H1 (cell line): ENCODE results near the gene CIT. TPM values are rescaled to one million over a fixed set of nuclear protein-coding genes. Genes with fewer than 3 reads are reported as not detected.

ENCODE experiments used
- CTCF ChIA-PET: fragments of 300-600 bp; sonication (Branson Sonifier 250); formaldehyde crosslinking; loops from one replicate; lab custom pipeline; 2021; ENCODE audit not compliant: partially characterized antibody; lab: Charles Lee
- POLR2A ChIA-PET: fragments of 300-600 bp; sonication (Branson Sonifier 250); formaldehyde crosslinking; loops from one replicate; lab custom pipeline; 2021; ENCODE audit warnings: inconsistent platforms; ENCODE audit not compliant: partially characterized antibody; lab: Charles Lee
- DNase-seq, 2 experiments: peaks; one replicate each; pipeline versions ENCODE4 v3.0.0 to v3.0.0-alpha.2; 2010 to 2022; ENCODE audit warnings: low spot score in 2 of 2, low read depth in 1 of 2, mixed read lengths in 1 of 2
- FAIRE-seq: peaks from 2 replicates; lab custom pipeline; 2011; peaks lifted over from hg19 to GRCh38; lab: Jason Lieb, UNC
- H2AFZ ChIP-seq: 2 replicates; pipeline ENCODE4 v1.8.1; 2012; ENCODE audit warnings: low read length, inconsistent platforms
- H2AK5ac ChIP-seq: 2 replicates; pipeline ENCODE4 v1.6.1; 2013; ENCODE audit warnings: low read depth, low read length
- H2BK120ac ChIP-seq: replicated peaks from 2 replicates; pipeline ENCODE3; 2013; ENCODE audit warnings: low read depth, low read length, inconsistent platforms
- H2BK12ac ChIP-seq: 2 replicates; pipeline ENCODE4 v1.6.1; 2013; ENCODE audit warnings: low read depth, low read length
- H2BK15ac ChIP-seq: 2 replicates; pipeline ENCODE4 v1.6.1; 2013; ENCODE audit warnings: low read length
- H2BK20ac ChIP-seq: 2 replicates; pipeline ENCODE4 v1.6.1; 2013; ENCODE audit warnings: low read length
- H2BK5ac ChIP-seq: 2 replicates; pipeline ENCODE4 v1.6.1; 2013; ENCODE audit warnings: low read depth, low read length
- H3K14ac ChIP-seq: 2 replicates; pipeline ENCODE4 v1.6.1; 2013; ENCODE audit warnings: inconsistent platforms; ENCODE audit not compliant: insufficient read length
- H3K18ac ChIP-seq: 2 replicates; pipeline ENCODE4 v1.6.1; 2013; ENCODE audit warnings: low read length; ENCODE audit errors: extremely low read depth
- H3K23ac ChIP-seq: 2 replicates; pipeline ENCODE4 v1.6.1; 2013; ENCODE audit warnings: inconsistent platforms; ENCODE audit not compliant: insufficient read length
- H3K23me2 ChIP-seq: 2 replicates; pipeline ENCODE4 v1.6.1; 2013; ENCODE audit warnings: low read depth, low read length
- H3K27ac ChIP-seq: 2 replicates; pipeline ENCODE4 v1.6.1; 2011; ENCODE audit warnings: low read depth, low read length, inconsistent platforms
- H3K27me3 ChIP-seq, 4 experiments: replicated peaks in 1 of 4; 1 replicate in 1 of 4; 2 replicates in 3 of 4; pipeline versions ENCODE4 v1.6.1 to v1.8.1; 2011 to 2013; ENCODE audit warnings: low read length in 3 of 4, mild to moderate bottlenecking in 3 of 4, inconsistent platforms in 2 of 4, mixed read lengths in 2 of 4, moderate library complexity in 1 of 4; ENCODE audit not compliant: control insufficient read depth in 3 of 4, insufficient read depth in 3 of 4; ENCODE audit errors: extremely low read depth in 1 of 4
- H3K36me3 ChIP-seq, 4 experiments: 2 replicates each; pipeline versions ENCODE4 v1.6.1 to v1.8.1; 2011 to 2013; ENCODE audit warnings: mild to moderate bottlenecking in 4 of 4, low read length in 3 of 4, moderate library complexity in 2 of 4, control low read depth in 1 of 4, inconsistent platforms in 1 of 4; ENCODE audit not compliant: insufficient read depth in 4 of 4, control insufficient read depth in 2 of 4
- H3K4ac ChIP-seq: replicated peaks from 2 replicates; pipeline ENCODE3; 2013; ENCODE audit warnings: low read length, low read depth, mixed read lengths, inconsistent platforms; ENCODE audit not compliant: insufficient read length
- H3K4me1 ChIP-seq, 4 experiments: replicated peaks in 1 of 4; 1 replicate in 1 of 4; 2 replicates in 3 of 4; pipeline versions ENCODE4 v1.6.1 to v1.8.1; 2011 to 2013; ENCODE audit warnings: low read length in 3 of 4, inconsistent platforms in 2 of 4, mixed read lengths in 1 of 4; ENCODE audit not compliant: insufficient read depth in 4 of 4, control insufficient read depth in 3 of 4
- H3K4me2 ChIP-seq, 2 experiments: 2 replicates each; pipeline versions ENCODE4 v1.6.1 to v1.8.1; 2011 to 2013; ENCODE audit warnings: low read depth in 2 of 2, low read length in 2 of 2, control low read depth in 1 of 2, inconsistent platforms in 1 of 2, mild to moderate bottlenecking in 1 of 2; ENCODE audit not compliant: insufficient read depth in 1 of 2
- H3K4me3 ChIP-seq, 4 experiments: fragments of 200-600, 300-600 bp in 1 of 4; sonication (generic), shearing (Covaris generic), sonication (Bioruptor Twin) in 1 of 4; 2 replicates each; pipeline versions ENCODE4 v1.5.1 to v1.8.1; 2011 to 2016; ENCODE audit warnings: low read length in 4 of 4, low read depth in 3 of 4, control low read depth in 2 of 4, inconsistent platforms in 2 of 4, mild to moderate bottlenecking in 2 of 4, mixed read lengths in 1 of 4, moderate library complexity in 1 of 4; ENCODE audit not compliant: insufficient read depth in 2 of 4; ENCODE audit errors: extremely low read depth in 1 of 4
- H3K56ac ChIP-seq: replicated peaks from 2 replicates; pipeline ENCODE3; 2013; ENCODE audit warnings: low read depth, mild to moderate bottlenecking, mixed read lengths, low read length, inconsistent platforms; ENCODE audit not compliant: insufficient read length
- H3K79me1 ChIP-seq: 2 replicates; pipeline ENCODE4 v1.6.1; 2013; ENCODE audit warnings: low read depth, low read length, control low read depth
- H3K79me2 ChIP-seq, 2 experiments: 2 replicates each; pipeline versions ENCODE4 v1.6.1 to v1.8.1; 2012 to 2013; ENCODE audit warnings: low read length in 2 of 2, mild to moderate bottlenecking in 2 of 2, inconsistent platforms in 1 of 2; ENCODE audit not compliant: insufficient read depth in 2 of 2, control insufficient read depth in 1 of 2
- H3K9ac ChIP-seq, 4 experiments: replicated peaks in 1 of 4; 1 replicate in 1 of 4; 2 replicates in 3 of 4; pipeline versions ENCODE4 v1.6.1 to v1.8.1; 2011 to 2013; ENCODE audit warnings: low read depth in 3 of 4, low read length in 3 of 4, control low read depth in 2 of 4, mild to moderate bottlenecking in 2 of 4, moderate library complexity in 2 of 4, inconsistent platforms in 1 of 4; ENCODE audit errors: extremely low read depth in 1 of 4
- H3K9me3 ChIP-seq, 2 experiments: 2 replicates each; pipeline versions ENCODE4 v1.6.1 to v1.8.1; 2012 to 2013; ENCODE audit warnings: mild to moderate bottlenecking in 2 of 2, moderate library complexity in 2 of 2, control low read depth in 1 of 2, inconsistent platforms in 1 of 2, low read depth in 1 of 2, low read length in 1 of 2, mixed read lengths in 1 of 2; ENCODE audit not compliant: insufficient read depth in 2 of 2
- H4K20me1 ChIP-seq, 2 experiments: replicated peaks in 1 of 2; 2 replicates each; pipeline versions ENCODE3 to v1.8.1; 2011 to 2013; ENCODE audit warnings: inconsistent platforms in 2 of 2, low read length in 2 of 2, mild to moderate bottlenecking in 1 of 2; ENCODE audit not compliant: insufficient read depth in 2 of 2, control insufficient read depth in 1 of 2
- H4K5ac ChIP-seq: 2 replicates; pipeline ENCODE4 v1.6.1; 2013; ENCODE audit warnings: low read length, low read depth, mixed read lengths, inconsistent platforms; ENCODE audit not compliant: insufficient read length
- H4K8ac ChIP-seq: 2 replicates; pipeline ENCODE4 v1.8.0; 2013; ENCODE audit warnings: mild to moderate bottlenecking, moderate library complexity, low read length, inconsistent platforms; ENCODE audit not compliant: insufficient read depth; ENCODE audit errors: extremely low read depth
- H4K91ac ChIP-seq: replicated peaks from 2 replicates; pipeline ENCODE3; 2013; ENCODE audit warnings: low read length, mixed read lengths, inconsistent platforms; ENCODE audit not compliant: insufficient read length
- GABPA ChIP-seq: IDR thresholded peaks from 2 replicates; pipeline ENCODE4 v1.6.1; 2011; ENCODE audit warnings: mild to moderate bottlenecking, low read length, moderate library complexity, borderline replicate concordance; ENCODE audit not compliant: insufficient read depth
- KDM4A ChIP-seq: IDR thresholded peaks from one replicate; pipeline ENCODE4 v1.7.1; 2012; ENCODE audit warnings: low read depth, mild to moderate bottlenecking, moderate library complexity, low read length, inconsistent platforms; ENCODE audit not compliant: severe bottlenecking
- NANOG ChIP-seq: IDR thresholded peaks from 2 replicates; pipeline ENCODE4 v1.6.1; 2011; ENCODE audit warnings: low read length, low read depth, mild to moderate bottlenecking, inconsistent platforms; ENCODE audit not compliant: insufficient read depth, poor library complexity, severe bottlenecking
- RBBP5 ChIP-seq: IDR thresholded peaks from 2 replicates; pipeline ENCODE4 v1.7.1; 2012; ENCODE audit warnings: low read depth, mild to moderate bottlenecking, inconsistent platforms, low read length, moderate library complexity, borderline replicate concordance
- TAF7 ChIP-seq: optimal IDR thresholded peaks from 2 replicates; pipeline ENCODE3; 2011; ENCODE audit warnings: low read depth, mild to moderate bottlenecking, inconsistent platforms, low read length, moderate library complexity, borderline replicate concordance
- YY1 ChIP-seq: IDR thresholded peaks from 2 replicates; pipeline ENCODE4 v1.6.1; 2011; ENCODE audit warnings: low read depth, mild to moderate bottlenecking, low read length
- WGBS, 2 experiments: shearing (Covaris generic) in 1 of 2; methylation state at CpG; one replicate each; pipeline versions ENCODE4 v1.1.6 to v1.1.7; 2013 to 2015; ENCODE audit warnings: low lambda C conversion rate in 2 of 2, mixed read lengths in 2 of 2, inconsistent platforms in 1 of 2, low coverage in 1 of 2, missing lambda C conversion rate in 1 of 2; ENCODE audit not compliant: insufficient replicate concordance in 2 of 2, insufficient coverage in 1 of 2, insufficient read length in 1 of 2; ENCODE audit errors: extremely low coverage in 1 of 2, missing lambda C conversion rate in 1 of 2; 5-methylcytosine and 5-hydroxymethylcytosine counted together
- polyA plus RNA-seq, 7 experiments: library from polyadenylated mRNA; depleted of rRNA in 3 of 7; stranded (reverse) in 5 of 7; unstranded in 2 of 7; fragments of >200 nt in 5 of 7; fragments of 200-250 nt in 2 of 7; gene quantifications; 1 replicate in 5 of 7; 2 replicates in 1 of 7; 4 replicates in 1 of 7; pipeline versions ENCODE4 v1.2.1 to v1.2.3, GENCODE V29; 2011 to 2013; ENCODE audit warnings: missing spikeins in 2 of 7, mixed read lengths in 2 of 7
- total RNA-seq: library from RNA; stranded (reverse); fragmentation: NEBNext Ultra II Directional; extraction: Animal tissue kit (Norgen Biotek cat#: 25700); gene quantifications from 2 replicates; pipeline ENCODE4 v1.2.1, GENCODE V29; 2021

Gene CIT
- total and polyA plus RNA-seq, 2 of the 8 experiments (the other 6 are each of a cell fraction or from before 2014, with no cell fraction given) = 17.1 to 60.9 TPM

DNA sequence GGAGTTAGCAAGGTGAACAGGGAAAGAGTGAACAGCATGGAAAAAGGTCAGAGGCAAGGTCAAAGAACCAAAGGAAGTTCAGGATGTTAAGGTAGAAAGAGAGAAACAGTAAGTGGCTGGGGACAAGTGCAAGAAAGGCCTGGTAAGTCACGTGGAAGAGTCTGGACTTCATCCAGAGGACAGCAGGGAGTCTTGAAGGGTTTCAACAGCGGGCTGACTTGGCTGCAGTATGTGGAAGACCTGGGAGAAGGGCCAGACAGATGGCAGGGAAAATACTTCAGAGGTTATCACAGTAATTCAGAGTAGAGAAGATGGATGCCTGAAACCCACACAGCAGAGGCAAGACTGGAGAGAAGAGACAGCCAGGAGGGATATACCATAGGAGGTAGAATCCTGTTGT is 34.0 kb downstream of the CIT start:
- Histone ChIP-seq H3K4me2 (no peak overlapping the region), H3K4me1 (no peaks in the 10 kb centered on the region), H3K23ac (no peak overlapping the region), H4K5ac (no peak overlapping the region), H4K91ac (no peak overlapping the region), H3K36me3 (peaks cover 0 to 25% (median 14%) of the 10 kb centered on the region in 4 experiments; a peak in 5 of 8 replicates), H3K9me3 (no peaks in the 10 kb centered on the region), H3K4ac (no peak overlapping the region), H3K9ac (no peak overlapping the region), H3K14ac (no peak overlapping the region), H2AK5ac (no peak overlapping the region), H2AFZ (no peak overlapping the region), H4K20me1 (no peaks in the 10 kb centered on the region), H3K27ac (no peak overlapping the region; the same call in 1 of the 2 replicates), H3K56ac (no peak overlapping the region), H4K8ac (no peak overlapping the region), H3K4me3 (no peak overlapping the region), H3K79me2 (no peaks in the 10 kb centered on the region), H2BK12ac (no peak overlapping the region), H2BK15ac (no peak overlapping the region), H3K79me1 (no peaks in the 10 kb centered on the region), H3K23me2 (no peaks in the 10 kb centered on the region), H3K18ac (no peak overlapping the region), H2BK5ac (no peak overlapping the region), H2BK120ac (no peak overlapping the region), H3K27me3 (no peaks in the 10 kb centered on the region), H2BK20ac (no peak overlapping the region)
- WGBS, 2 experiments = 87% methylated on average over 2 of the region's 2 CpGs; no CpG with 5 or more reads in 1 of the 2 experiments
- TF ChIP-seq NANOG (no peak), YY1 (no peak), GABPA (no peak), TAF7 (no peak), RBBP5 (no peak), KDM4A (no peak)
- DNase-seq = no peak
- ChIA-PET POLR2A (no interaction called here), CTCF (no interaction called here)
- FAIRE-seq = no peak
